Mammary epithelial cell (primary cell): ENCODE measurements around the gene TMEM174.

Source experiments
- EZH2 ChIP-seq: IDR thresholded peaks from 2 replicates; pipeline ENCODE4 v1.6.1; 2012; ENCODE audit warnings: low read length, inconsistent platforms, borderline replicate concordance
- TF ChIP-seq, protein P1 (sequence below), 2 donors: IDR thresholded peaks in 1 of 2; conservative IDR thresholded peaks in 1 of 2; 2 replicates each; pipeline ENCODE4 v1.5.1; 2011 to 2012; ENCODE audit warnings: inconsistent platforms in 2 of 2, low read length in 2 of 2, mild to moderate bottlenecking in 2 of 2, control low read depth in 1 of 2, low read depth in 1 of 2; ENCODE audit not compliant: insufficient read depth in 1 of 2; ENCODE audit errors: extremely low read depth in 1 of 2

DNA sequence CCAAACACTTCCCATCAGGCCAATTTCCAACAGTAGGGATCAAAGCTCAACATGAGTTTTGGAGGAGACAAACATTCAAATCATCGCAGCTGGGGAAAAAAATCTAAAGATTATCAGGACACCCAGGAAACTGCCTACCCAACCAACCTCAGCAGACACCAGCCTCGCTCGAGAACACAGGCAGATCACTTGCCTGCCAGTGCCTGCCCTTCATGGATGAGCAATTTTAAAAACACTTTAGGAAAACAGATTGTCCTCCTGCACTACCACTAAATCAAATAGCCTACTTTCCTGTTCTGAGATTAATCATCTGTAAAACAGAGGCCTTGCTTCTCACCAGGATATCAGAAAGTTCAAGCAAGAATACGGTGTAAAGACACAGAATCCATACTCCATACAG, 14.7 kb upstream of the TMEM174 start:
- TF ChIP-seq, protein P1, sequence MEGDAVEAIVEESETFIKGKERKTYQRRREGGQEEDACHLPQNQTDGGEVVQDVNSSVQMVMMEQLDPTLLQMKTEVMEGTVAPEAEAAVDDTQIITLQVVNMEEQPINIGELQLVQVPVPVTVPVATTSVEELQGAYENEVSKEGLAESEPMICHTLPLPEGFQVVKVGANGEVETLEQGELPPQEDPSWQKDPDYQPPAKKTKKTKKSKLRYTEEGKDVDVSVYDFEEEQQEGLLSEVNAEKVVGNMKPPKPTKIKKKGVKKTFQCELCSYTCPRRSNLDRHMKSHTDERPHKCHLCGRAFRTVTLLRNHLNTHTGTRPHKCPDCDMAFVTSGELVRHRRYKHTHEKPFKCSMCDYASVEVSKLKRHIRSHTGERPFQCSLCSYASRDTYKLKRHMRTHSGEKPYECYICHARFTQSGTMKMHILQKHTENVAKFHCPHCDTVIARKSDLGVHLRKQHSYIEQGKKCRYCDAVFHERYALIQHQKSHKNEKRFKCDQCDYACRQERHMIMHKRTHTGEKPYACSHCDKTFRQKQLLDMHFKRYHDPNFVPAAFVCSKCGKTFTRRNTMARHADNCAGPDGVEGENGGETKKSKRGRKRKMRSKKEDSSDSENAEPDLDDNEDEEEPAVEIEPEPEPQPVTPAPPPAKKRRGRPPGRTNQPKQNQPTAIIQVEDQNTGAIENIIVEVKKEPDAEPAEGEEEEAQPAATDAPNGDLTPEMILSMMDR (conservative IDR thresholded peaks at IDR 0.05 in 1 of 2, IDR thresholded peaks at IDR 0.05 in 1 of 2; ENCODE audit: extremely low read depth in 1 of 2, insufficient read depth in 1 of 2, low read depth in 1 of 2, low read length in 2 of 2), result no peak
- no peak for TF ChIP-seq EZH2
